ENCODE results near the gene DUOX2. TPM values are rescaled to one million over a fixed set of nuclear protein-coding genes. Genes with fewer than 3 reads are reported as not detected.

The DUOX2 gene
- total RNA-seq, 2 donors from 2014 or later, result 0.42 TPM; not detected in 1

- Histone ChIP-seq H3K4me3 (no peak overlapping the region), H3K9me3 (no peaks in the 10 kb centered on the region), H3K27ac (no peak overlapping the region), H3K36me3 (no peaks in the 10 kb centered on the region), H3K27me3 (replicated peaks; ENCODE audit: insufficient read depth) (no peaks in the 10 kb centered on the region), H3K4me1 (ENCODE audit: control insufficient read depth in 1 of 2, low read depth in 2 of 2) (peaks cover 4 to 10% of the 10 kb centered on the region in 2 donors)
- ATAC-seq (ENCODE audit: insufficient number of reproducible peaks, low FRiP score, low read depth) (no peak), DNase-seq (ENCODE audit: low spot score) (no peak)
- no peak for TF ChIP-seq CTCF (IDR thresholded peaks at IDR 0.05)
Measured at GRCh38 chr15:45121706-45122417, 7.9 kb upstream of the DUOX2 start.

GRCh38 chr15:45121020-45121419, 7.0 kb upstream of the DUOX2 start:
- DNase-seq (ENCODE audit: low spot score) (no peak), ATAC-seq (ENCODE audit: insufficient number of reproducible peaks, low FRiP score, low read depth) (no peak)
- no peaks in the 10 kb centered on the region for H3K9me3 ChIP-seq
- H3K4me3 ChIP-seq, result no peak overlapping the region
- no peaks in the 10 kb centered on the region for H3K36me3 ChIP-seq
- TF ChIP-seq CTCF (IDR thresholded peaks at IDR 0.05), result no peak
- no peak overlapping the region for H3K27ac ChIP-seq
- H3K4me1 ChIP-seq (ENCODE audit: control insufficient read depth in 1 of 2, low read depth in 2 of 2), result peaks cover 9 to 17% of the 10 kb centered on the region in 2 donors
- peaks cover 6% of the 10 kb centered on the region for H3K27me3 ChIP-seq (replicated peaks; ENCODE audit: insufficient read depth)

GRCh38 chr15:45120081-45120972, 6.4 kb upstream of the DUOX2 start:
- no peak for ATAC-seq (ENCODE audit: insufficient number of reproducible peaks, low FRiP score, low read depth)
- Histone ChIP-seq H3K4me3 (no peak overlapping the region), H3K36me3 (no peaks in the 10 kb centered on the region), H3K27ac (no peak overlapping the region), H3K9me3 (no peaks in the 10 kb centered on the region), H3K27me3 (replicated peaks; ENCODE audit: insufficient read depth) (peaks cover 9% of the 10 kb centered on the region), H3K4me1 (ENCODE audit: control insufficient read depth in 1 of 2, low read depth in 2 of 2) (peaks cover 9 to 17% of the 10 kb centered on the region in 2 donors)
- DNase-seq (ENCODE audit: low spot score), result no peak
- no peak for TF ChIP-seq CTCF (IDR thresholded peaks at IDR 0.05)

- no peak overlapping the region for H3K27ac ChIP-seq
- no peak overlapping the region for H3K4me3 ChIP-seq
- ATAC-seq (ENCODE audit: insufficient number of reproducible peaks, low FRiP score, low read depth), result no peak
- no peaks in the 10 kb centered on the region for H3K36me3 ChIP-seq
- DNase-seq (ENCODE audit: low spot score), result no peak
- peaks cover 13 to 24% of the 10 kb centered on the region in 2 donors for H3K4me1 ChIP-seq (ENCODE audit: control insufficient read depth in 1 of 2, low read depth in 2 of 2)
- H3K9me3 ChIP-seq, result no peaks in the 10 kb centered on the region
- TF ChIP-seq CTCF (IDR thresholded peaks at IDR 0.05), result no peak
- H3K27me3 ChIP-seq (replicated peaks; ENCODE audit: insufficient read depth), result peaks cover 12% of the 10 kb centered on the region
Measured at GRCh38 chr15:45118996-45119395, 5.0 kb upstream of the DUOX2 start.

- Histone ChIP-seq H3K9me3 (no peaks in the 10 kb centered on the region), H3K27me3 (replicated peaks; ENCODE audit: insufficient read depth) (peaks cover 12% of the 10 kb centered on the region), H3K4me3 (peak overlapping the region; percentile 59), H3K4me1 (ENCODE audit: control insufficient read depth in 1 of 2, low read depth in 2 of 2) (peaks cover 13 to 32% of the 10 kb centered on the region in 2 donors), H3K27ac (no peak overlapping the region), H3K36me3 (no peaks in the 10 kb centered on the region)
- ATAC-seq (ENCODE audit: insufficient number of reproducible peaks, low FRiP score, low read depth), result peak; percentile 81
- DNase-seq (ENCODE audit: low spot score), result peak; percentile 50
- peak; percentile 85 for TF ChIP-seq CTCF (IDR thresholded peaks at IDR 0.05)
Measured at GRCh38 chr15:45118131-45118588, 4.2 kb upstream of the DUOX2 start.
